Upper lobe of left lung (tissue), 4 donors: ENCODE results near the gene ANKRD40.

ENCODE experiments used
- POLR2A ChIP-seq, 4 donors: fragments of 450-650 bp; IDR thresholded peaks; one replicate each; pipeline ENCODE4 v1.5.1; 2016 to 2017; ENCODE audit warnings: antibody characterized with exemption in 4 of 4, mild to moderate bottlenecking in 2 of 4
- TF ChIP-seq, protein P1 (sequence below), 6 experiments: fragments of 450-650 bp in 4 of 6; fragments of 200-600 bp in 2 of 6; sonication (generic) in 2 of 6; IDR thresholded peaks; one replicate each; pipeline ENCODE4 v1.5.1; 2016 to 2019; ENCODE audit warnings: antibody characterized with exemption in 6 of 6

DNA sequence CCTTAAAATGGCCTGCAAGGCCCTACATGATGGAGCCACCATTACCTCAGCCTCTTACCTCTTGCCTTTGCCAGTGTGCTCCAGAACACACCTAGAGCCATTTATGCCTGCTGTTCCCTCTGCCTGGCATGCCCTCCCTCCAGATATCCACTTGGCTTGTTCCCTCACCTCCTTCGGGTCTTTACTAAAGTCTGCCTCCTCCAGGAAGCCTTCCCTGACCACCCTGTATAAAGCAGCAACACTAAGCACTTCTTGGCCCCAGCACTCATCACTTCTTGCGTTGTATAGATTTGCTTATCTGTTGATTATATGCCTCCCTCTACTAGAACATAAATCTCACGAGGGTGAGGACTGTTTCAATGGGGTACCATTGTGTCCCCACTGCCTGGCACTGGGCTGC is 25.3 kb downstream of the ANKRD40 start:
- TF ChIP-seq, protein P1, sequence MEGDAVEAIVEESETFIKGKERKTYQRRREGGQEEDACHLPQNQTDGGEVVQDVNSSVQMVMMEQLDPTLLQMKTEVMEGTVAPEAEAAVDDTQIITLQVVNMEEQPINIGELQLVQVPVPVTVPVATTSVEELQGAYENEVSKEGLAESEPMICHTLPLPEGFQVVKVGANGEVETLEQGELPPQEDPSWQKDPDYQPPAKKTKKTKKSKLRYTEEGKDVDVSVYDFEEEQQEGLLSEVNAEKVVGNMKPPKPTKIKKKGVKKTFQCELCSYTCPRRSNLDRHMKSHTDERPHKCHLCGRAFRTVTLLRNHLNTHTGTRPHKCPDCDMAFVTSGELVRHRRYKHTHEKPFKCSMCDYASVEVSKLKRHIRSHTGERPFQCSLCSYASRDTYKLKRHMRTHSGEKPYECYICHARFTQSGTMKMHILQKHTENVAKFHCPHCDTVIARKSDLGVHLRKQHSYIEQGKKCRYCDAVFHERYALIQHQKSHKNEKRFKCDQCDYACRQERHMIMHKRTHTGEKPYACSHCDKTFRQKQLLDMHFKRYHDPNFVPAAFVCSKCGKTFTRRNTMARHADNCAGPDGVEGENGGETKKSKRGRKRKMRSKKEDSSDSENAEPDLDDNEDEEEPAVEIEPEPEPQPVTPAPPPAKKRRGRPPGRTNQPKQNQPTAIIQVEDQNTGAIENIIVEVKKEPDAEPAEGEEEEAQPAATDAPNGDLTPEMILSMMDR (IDR thresholded peaks at IDR 0.05), result no peak
- TF ChIP-seq POLR2A (IDR thresholded peaks at IDR 0.05), result no peak
